WTC11 (cell line): ENCODE results near the gene PC. TPM values are rescaled to one million over a fixed set of nuclear protein-coding genes. Genes with fewer than 3 reads are reported as not detected.
A peak's percentile ranks its signal among the peaks of the same experiment; 100 is the strongest.

Source experiments
- ATAC-seq: fragments of 200-7000 bp; cut with Tn5 transposase; 2 replicates; pipeline ENCODE4 v1.10.0; 2021; ENCODE audit warnings: mild to moderate bottlenecking, moderate library complexity
- CTCF ChIA-PET: fragments of 300-600 bp; sonication (Branson Sonifier 250); formaldehyde crosslinking; loops from one replicate; lab custom pipeline; 2021; ENCODE audit warnings: antibody characterized with exemption; lab: Charles Lee
- POLR2A ChIA-PET: fragments of 350-600 bp; sonication (Branson Sonifier 250); formaldehyde crosslinking; loops from one replicate; lab custom pipeline; 2021; ENCODE audit warnings: antibody characterized with exemption; lab: Charles Lee
- DNase-seq: peaks from one replicate; pipeline ENCODE4 v3.0.0; 2021; ENCODE audit warnings: low spot score
- H3K27ac Mint-ChIP-seq: 2 replicates; pipeline ENCODE4 v1.8.0; 2021; ENCODE audit warnings: mixed read lengths
- H3K27me3 Mint-ChIP-seq: 2 replicates; pipeline ENCODE4 v1.8.0; 2021; ENCODE audit warnings: low read depth, mild to moderate bottlenecking, moderate library complexity, mixed read lengths
- H3K36me3 Mint-ChIP-seq: 2 replicates; pipeline ENCODE4 v1.8.0; 2021; ENCODE audit warnings: mixed read lengths
- H3K4me1 Mint-ChIP-seq: 2 replicates; pipeline ENCODE4 v1.8.0; 2022; ENCODE audit warnings: mixed read lengths
- H3K4me3 Mint-ChIP-seq: 2 replicates; pipeline ENCODE4 v1.8.0; 2021; ENCODE audit warnings: mild to moderate bottlenecking, moderate library complexity, mixed read lengths
- H3K9me3 Mint-ChIP-seq: 2 replicates; pipeline ENCODE4 v1.8.0; 2021; ENCODE audit warnings: mixed read lengths
- CBFB ChIP-seq: sonication (generic); formaldehyde crosslinking; IDR thresholded peaks from 2 replicates; pipeline ENCODE4 v1.8.1; 2022; ENCODE audit warnings: mild to moderate bottlenecking, low read depth, missing genetic modification reagents
- E2F5 ChIP-seq: sonication (generic); formaldehyde crosslinking; IDR thresholded peaks from 2 replicates; pipeline ENCODE4 v1.8.1; 2022; ENCODE audit warnings: mild to moderate bottlenecking, moderate library complexity, missing genetic modification reagents
- FOXK1 ChIP-seq: sonication (generic); formaldehyde crosslinking; IDR thresholded peaks from 2 replicates; pipeline ENCODE4 v1.8.0; 2022; ENCODE audit warnings: mild to moderate bottlenecking, moderate library complexity, missing genetic modification reagents
- FOXP4 ChIP-seq: sonication (generic); formaldehyde crosslinking; IDR thresholded peaks from 2 replicates; pipeline ENCODE4 v1.8.0; 2022; ENCODE audit warnings: mild to moderate bottlenecking, missing genetic modification reagents
- IRF1 ChIP-seq: sonication (generic); formaldehyde crosslinking; IDR thresholded peaks from 2 replicates; pipeline ENCODE4 v1.8.0; 2023; ENCODE audit warnings: missing genetic modification reagents
- JAZF1 ChIP-seq: fragments of 250-450 bp; sonication (Bioruptor Pico); IDR thresholded peaks from 2 replicates; pipeline ENCODE4 v1.9.0; 2021; ENCODE audit warnings: moderate library complexity, mild to moderate bottlenecking, inconsistent platforms
- NR2C2 ChIP-seq: sonication (generic); formaldehyde crosslinking; IDR thresholded peaks from 2 replicates; pipeline ENCODE4 v1.8.0; 2022; ENCODE audit warnings: mild to moderate bottlenecking, missing genetic modification reagents
- RORB ChIP-seq: fragments of 250-450 bp; sonication (Bioruptor Pico); IDR thresholded peaks from 2 replicates; pipeline ENCODE4 v1.9.0; 2021; ENCODE audit warnings: mild to moderate bottlenecking
- ZNF396 ChIP-seq: fragments of 250-450 bp; sonication (Bioruptor Pico); IDR thresholded peaks from 2 replicates; pipeline ENCODE4 v1.8.0; 2021; ENCODE audit warnings: mild to moderate bottlenecking, moderate library complexity, borderline replicate concordance
- ZNF416 ChIP-seq: fragments of 250-450 bp; sonication (Bioruptor Pico); IDR thresholded peaks from 2 replicates; pipeline ENCODE4 v1.9.0; 2021; ENCODE audit warnings: mild to moderate bottlenecking, inconsistent platforms
- ZNF423 ChIP-seq: fragments of 250-450 bp; sonication (Bioruptor Pico); IDR thresholded peaks from 2 replicates; pipeline ENCODE4 v2.1.2; 2022; ENCODE audit warnings: mild to moderate bottlenecking, moderate library complexity
- ZNF425 ChIP-seq: fragments of 250-450 bp; sonication (Bioruptor Pico); conservative IDR thresholded peaks from 2 replicates; pipeline ENCODE4 v1.9.0; 2021; ENCODE audit warnings: mild to moderate bottlenecking
- ZNF532 ChIP-seq: fragments of 250-450 bp; sonication (Bioruptor Pico); IDR thresholded peaks from 2 replicates; pipeline ENCODE4 v1.9.0; 2021; ENCODE audit warnings: mild to moderate bottlenecking, borderline replicate concordance
- total RNA-seq: library from RNA; stranded (reverse); gene quantifications from 3 replicates; pipeline ENCODE4 v1.2.3, GENCODE V29; 2021
- TF ChIP-seq, protein P1 (sequence below): fragments of 250-450 bp; sonication (Bioruptor Pico); IDR thresholded peaks from 2 replicates; pipeline ENCODE4 v1.9.0; 2021; ENCODE audit warnings: mild to moderate bottlenecking

PC gene
- total RNA-seq, 1 experiment from 2014 or later: 27.2 TPM

DNA sequence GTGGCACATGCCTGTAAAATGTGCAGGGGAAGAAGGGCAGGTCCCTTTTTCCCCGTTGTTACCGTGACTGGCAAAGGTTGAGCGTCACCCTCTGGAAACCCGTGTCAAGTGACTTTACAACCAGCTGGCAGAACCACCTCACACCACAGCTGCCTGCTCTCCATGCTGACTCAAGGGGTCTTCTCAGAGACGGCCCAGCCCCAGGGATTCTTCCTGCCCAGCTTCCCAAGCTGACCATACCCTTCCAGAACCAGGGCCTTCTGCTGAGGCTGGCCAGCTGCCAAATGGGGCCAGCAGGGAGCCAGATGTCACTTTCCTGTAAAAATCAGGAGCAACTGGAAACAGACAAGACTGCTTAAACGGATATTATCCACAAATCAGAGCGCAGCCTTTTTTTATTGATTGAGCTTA is 6.3 kb downstream of the PC start (continued):
- TF ChIP-seq ZNF416 (CRISPR knock-in tag) (no peak), ZNF425 (CRISPR knock-in tag) (no peak), ZNF532 (CRISPR knock-in tag) (no peak), E2F5 (CRISPR knock-in tag) (no peak), ZNF423 (CRISPR knock-in tag) (no peak), JAZF1 (CRISPR knock-in tag) (no peak), IRF1 (no peak), FOXK1 (CRISPR knock-in tag) (no peak)

DNA sequence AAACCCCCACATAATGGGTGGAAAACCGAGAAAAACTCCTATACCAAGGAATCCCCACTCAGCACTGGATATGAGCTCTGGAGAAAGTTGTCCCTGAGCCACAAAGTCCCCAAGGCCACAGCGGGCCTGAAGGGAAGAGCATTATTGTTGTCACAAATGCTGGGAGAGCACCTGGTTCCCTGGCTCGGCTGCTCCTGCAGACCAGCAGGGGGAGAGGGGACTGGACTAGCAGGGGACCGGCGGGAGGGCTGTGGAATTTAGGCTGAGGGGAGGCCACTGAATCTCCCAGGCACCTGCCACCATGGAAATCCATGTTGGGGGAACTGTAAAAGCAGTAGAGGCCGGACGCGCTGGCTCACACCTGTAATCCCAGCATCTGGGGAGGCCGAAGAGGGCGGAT is 7.0 kb downstream of the PC start:
- H3K36me3 Mint-ChIP-seq: no peaks in the 10 kb centered on the region
- ChIA-PET POLR2A (no interaction called here), CTCF (interaction anchor here (0.6 to 1.3 kb wide), 7 partner anchors 8 to 190 kb away, joined by 3 to 11 read pairs (median 5); partner anchors contain the start of genes C11orf86 and SYT12)
- peak; percentile 61 for DNase-seq
- H3K9me3 Mint-ChIP-seq: no peaks in the 10 kb centered on the region
- H3K4me1 Mint-ChIP-seq: peaks cover 16% of the 10 kb centered on the region
- H3K27ac Mint-ChIP-seq: peak overlapping the region; percentile 67
- H3K4me3 Mint-ChIP-seq: no peak overlapping the region
- TF ChIP-seq FOXP4: no peak
- no peak for TF ChIP-seq RORB (CRISPR knock-in tag)
- TF ChIP-seq CBFB: no peak
- TF ChIP-seq ZNF396: no peak
- no peak for TF ChIP-seq NR2C2 (CRISPR knock-in tag)
- TF ChIP-seq, protein P1, sequence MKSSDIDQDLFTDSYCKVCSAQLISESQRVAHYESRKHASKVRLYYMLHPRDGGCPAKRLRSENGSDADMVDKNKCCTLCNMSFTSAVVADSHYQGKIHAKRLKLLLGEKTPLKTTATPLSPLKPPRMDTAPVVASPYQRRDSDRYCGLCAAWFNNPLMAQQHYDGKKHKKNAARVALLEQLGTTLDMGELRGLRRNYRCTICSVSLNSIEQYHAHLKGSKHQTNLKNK (CRISPR knock-in tag): no peak
- no peaks in the 10 kb centered on the region for H3K27me3 Mint-ChIP-seq
- peak; percentile 84 for ATAC-seq
